Right atrium auricular region (tissue), 2 donors: Measurements from ENCODE around the gene C17orf78. TPM values are rescaled to one million over a fixed set of nuclear protein-coding genes. Genes with fewer than 3 reads are reported as not detected.
A peak's percentile ranks its signal among the peaks of the same experiment; 100 is the strongest.

Experiments
- DNase-seq: peaks from one replicate; pipeline ENCODE4 v3.0.0-alpha.2; 2019; ENCODE audit warnings: low spot score
- H3K27ac ChIP-seq, 2 donors: fragments of 200-600 bp; sonication (generic); 1 replicate in 1 of 2; 2 replicates in 1 of 2; pipeline ENCODE4 v1.5.1; 2016 to 2019
- H3K27me3 ChIP-seq, 2 donors: fragments of 200-600 bp; sonication (generic); one replicate each; pipeline versions ENCODE4 v1.5.1 to v1.6.0; 2017 to 2019
- H3K36me3 ChIP-seq: fragments of 200-600 bp; sonication (generic); one replicate; pipeline ENCODE4 v1.5.1; 2016
- H3K4me1 ChIP-seq, 2 donors: fragments of 200-600 bp; sonication (generic); one replicate each; pipeline versions ENCODE4 v1.5.1 to v1.6.0; 2017 to 2019
- H3K4me3 ChIP-seq, 2 donors: fragments of 200-600 bp; sonication (generic); 1 replicate in 1 of 2; 2 replicates in 1 of 2; pipeline ENCODE4 v1.5.1; 2017 to 2019; ENCODE audit warnings: mild to moderate bottlenecking in 1 of 2, moderate library complexity in 1 of 2
- H3K9me3 ChIP-seq, 2 donors: fragments of 200-600 bp; sonication (generic); one replicate each; pipeline ENCODE4 v1.5.1; 2019
- total RNA-seq, 2 donors: library from RNA; depleted of rRNA; stranded (reverse); fragments of >200 nt; gene quantifications; one replicate each; pipeline ENCODE4 v1.1.0, GENCODE V29; 2016
- TF ChIP-seq, protein P1 (sequence below), 2 donors: fragments of 200-600 bp; sonication (generic); IDR thresholded peaks; one replicate each; pipeline ENCODE4 v1.5.1; 2019; ENCODE audit warnings: antibody characterized with exemption in 2 of 2

C17orf78 gene
- total RNA-seq, 2 donors from 2014 or later = not detected

- Histone ChIP-seq H3K9me3 (no peaks in the 10 kb centered on the region), H3K4me1 (peaks cover 0 to 24% of the 10 kb centered on the region in 2 donors), H3K27ac (no peak overlapping the region), H3K4me3 (no peak overlapping the region), H3K36me3 (no peaks in the 10 kb centered on the region), H3K27me3 (no peaks in the 10 kb centered on the region)
- no peak for DNase-seq
- TF ChIP-seq, protein P1, sequence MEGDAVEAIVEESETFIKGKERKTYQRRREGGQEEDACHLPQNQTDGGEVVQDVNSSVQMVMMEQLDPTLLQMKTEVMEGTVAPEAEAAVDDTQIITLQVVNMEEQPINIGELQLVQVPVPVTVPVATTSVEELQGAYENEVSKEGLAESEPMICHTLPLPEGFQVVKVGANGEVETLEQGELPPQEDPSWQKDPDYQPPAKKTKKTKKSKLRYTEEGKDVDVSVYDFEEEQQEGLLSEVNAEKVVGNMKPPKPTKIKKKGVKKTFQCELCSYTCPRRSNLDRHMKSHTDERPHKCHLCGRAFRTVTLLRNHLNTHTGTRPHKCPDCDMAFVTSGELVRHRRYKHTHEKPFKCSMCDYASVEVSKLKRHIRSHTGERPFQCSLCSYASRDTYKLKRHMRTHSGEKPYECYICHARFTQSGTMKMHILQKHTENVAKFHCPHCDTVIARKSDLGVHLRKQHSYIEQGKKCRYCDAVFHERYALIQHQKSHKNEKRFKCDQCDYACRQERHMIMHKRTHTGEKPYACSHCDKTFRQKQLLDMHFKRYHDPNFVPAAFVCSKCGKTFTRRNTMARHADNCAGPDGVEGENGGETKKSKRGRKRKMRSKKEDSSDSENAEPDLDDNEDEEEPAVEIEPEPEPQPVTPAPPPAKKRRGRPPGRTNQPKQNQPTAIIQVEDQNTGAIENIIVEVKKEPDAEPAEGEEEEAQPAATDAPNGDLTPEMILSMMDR (IDR thresholded peaks at IDR 0.05) = no peak
Observed at GRCh38 chr17:37360632-37361031, 15.2 kb upstream of the C17orf78 start.

DNA sequence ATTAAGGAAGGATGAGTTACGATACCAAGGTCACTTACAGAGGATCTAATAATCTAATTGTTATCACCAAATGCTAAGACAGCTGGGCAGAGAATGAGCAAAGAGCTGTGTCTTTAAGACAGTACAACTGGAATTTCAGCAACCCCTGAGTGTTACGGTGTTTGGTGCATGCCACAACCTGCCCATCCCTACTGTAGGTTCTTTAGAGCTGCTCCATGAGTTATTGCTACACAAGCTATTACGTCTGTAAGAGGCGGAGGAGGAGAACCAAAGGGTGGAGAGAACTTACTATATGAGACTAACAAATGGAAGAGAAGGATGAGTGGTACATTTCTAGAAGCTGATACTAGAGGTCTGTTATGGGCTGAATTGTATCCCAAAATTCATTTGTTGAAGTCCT is 14.2 kb upstream of the C17orf78 start:
- Histone ChIP-seq H3K36me3 (no peaks in the 10 kb centered on the region), H3K4me1 (peaks cover 0 to 24% of the 10 kb centered on the region in 2 donors), H3K4me3 (no peak overlapping the region), H3K9me3 (no peaks in the 10 kb centered on the region), H3K27ac (no peak overlapping the region), H3K27me3 (no peaks in the 10 kb centered on the region)
- no peak for DNase-seq
- TF ChIP-seq, protein P1 (IDR thresholded peaks at IDR 0.05) = no peak

DNA sequence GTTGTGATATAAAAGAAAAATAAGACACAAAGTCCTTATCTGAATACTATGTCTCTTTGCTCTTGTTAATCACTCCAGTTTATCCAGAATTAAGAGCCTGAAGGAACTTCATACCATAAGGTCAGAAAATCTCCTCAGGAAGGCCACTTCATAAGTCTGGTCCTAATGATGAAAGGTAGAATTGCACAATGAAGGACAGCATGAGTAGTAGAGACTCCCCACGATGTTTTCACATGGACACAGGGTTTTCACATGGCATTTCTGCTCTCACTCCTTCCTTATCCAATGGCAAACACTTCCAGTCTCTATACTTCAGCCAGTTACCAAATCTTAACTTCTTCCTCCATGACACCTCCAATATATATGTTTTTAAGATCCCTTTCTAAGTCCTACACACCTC is 10.2 kb upstream of the C17orf78 start:
- Histone ChIP-seq H3K27ac (no peak overlapping the region), H3K4me1 (peaks cover 0 to under 1% of the 10 kb centered on the region in 2 donors), H3K27me3 (no peaks in the 10 kb centered on the region), H3K4me3 (no peak overlapping the region), H3K9me3 (no peaks in the 10 kb centered on the region), H3K36me3 (no peaks in the 10 kb centered on the region)
- TF ChIP-seq, protein P1 (IDR thresholded peaks at IDR 0.05) = no peak
- no peak for DNase-seq

GRCh38 chr17:37368577-37368976 is 7.2 kb upstream of the C17orf78 start:
- Histone ChIP-seq H3K4me1 (no peaks in the 10 kb centered on the region), H3K27me3 (no peaks in the 10 kb centered on the region), H3K36me3 (no peaks in the 10 kb centered on the region), H3K27ac (no peak overlapping the region), H3K4me3 (no peak overlapping the region), H3K9me3 (no peaks in the 10 kb centered on the region)
- DNase-seq = no peak
- TF ChIP-seq, protein P1 (IDR thresholded peaks at IDR 0.05) = no peak

- no peak overlapping the region for H3K4me3 ChIP-seq
- H3K27ac ChIP-seq = no peak overlapping the region
- no peaks in the 10 kb centered on the region for H3K9me3 ChIP-seq
- TF ChIP-seq, protein P1 (IDR thresholded peaks at IDR 0.05) = peak; percentile 79 to 93
- peak; percentile 65 for DNase-seq
- H3K36me3 ChIP-seq = no peaks in the 10 kb centered on the region
- no peaks in the 10 kb centered on the region for H3K4me1 ChIP-seq
- no peaks in the 10 kb centered on the region for H3K27me3 ChIP-seq
Observed at GRCh38 chr17:37373530-37374159, 2.1 kb upstream of the C17orf78 start.

- TF ChIP-seq, protein P1 (IDR thresholded peaks at IDR 0.05) = no peak
- Histone ChIP-seq H3K9me3 (no peaks in the 10 kb centered on the region), H3K27ac (no peak overlapping the region)
Observed at GRCh38 chr17:37382056-37382455, 6.3 kb downstream of the C17orf78 start.

More at GRCh38 chr17:37382056-37382455, 6.3 kb downstream of the C17orf78 start:
- H3K36me3 ChIP-seq = no peaks in the 10 kb centered on the region
- H3K4me1 ChIP-seq = no peaks in the 10 kb centered on the region
- no peak overlapping the region for H3K4me3 ChIP-seq
- H3K27me3 ChIP-seq = no peaks in the 10 kb centered on the region
- no peak for DNase-seq
